T-helper 2 cell treated with Interferon-gamma antibody and Interleukin-4, amounts not matched to agents 100 ng/mL and 5 ng/mL, for 36 hours (primary cell): ENCODE measurements around the gene OTOGL. TPM values are rescaled to one million over a fixed set of nuclear protein-coding genes. Genes with fewer than 3 reads are reported as not detected.
"Not testable (repeated sequence)": the region's sequence is repeated elsewhere in the genome, so short reads cannot be mapped to it uniquely, and the experiment has no call there.

ENCODE experiments used
- intact Hi-C: fragments of 100-400 bp; cut with micrococcal nuclease; formaldehyde crosslinking; loops from one replicate; pipeline ENCODE4 v1.15.1; 2023
- total RNA-seq: library from RNA; stranded (reverse); gene quantifications from 2 replicates; pipeline ENCODE4 v1.2.3, GENCODE V29; 2022

The OTOGL gene
- total RNA-seq, 1 donor from 2014 or later: not detected

- intact Hi-C loops: loop anchor here (1.0 to 10.0 kb wide), 5 partner anchors 135 to 638 kb away; partner anchors contain the start of gene PPP1R12A
These were observed 87.4 kb downstream of the OTOGL start for GRCh38 chr12:80186727-80187217.

- intact Hi-C loops: loop anchor here (10.0 kb wide), 1 partner anchor 393 kb away; no protein-coding TSS in a partner anchor
These were observed 88.3 kb downstream of the OTOGL start for GRCh38 chr12:80187660-80188090.

- intact Hi-C loops: loop anchor here (10.0 kb wide), 1 partner anchor 394 kb away; no protein-coding TSS in a partner anchor
These were observed 89.2 kb downstream of the OTOGL start for GRCh38 chr12:80188576-80188975.

- intact Hi-C loops: loop anchor here (10.0 kb wide), 1 partner anchor 394 kb away; no protein-coding TSS in a partner anchor
These were observed 89.9 kb downstream of the OTOGL start for GRCh38 chr12:80189241-80189640.

- intact Hi-C loops: no loop called here
These were observed 90.7 kb downstream of the OTOGL start for GRCh38 chr12:80190001-80190400.

- intact Hi-C loops: no loop called here
These were observed 92.8 kb downstream of the OTOGL start for GRCh38 chr12:80192087-80192486.

- intact Hi-C loops: no loop called here
These were observed 94.5 kb downstream of the OTOGL start for GRCh38 chr12:80193865-80194264.

- intact Hi-C loops: loop anchor here (5.0 kb wide), 1 partner anchor 77 kb away; no protein-coding TSS in a partner anchor
These were observed 95.9 kb downstream of the OTOGL start for GRCh38 chr12:80195074-80195726.

GRCh38 chr12:80195737-80196136, 96.4 kb downstream of the OTOGL start:
- intact Hi-C loops: loop anchor here (5.0 kb wide), 1 partner anchor 77 kb away; no protein-coding TSS in a partner anchor

GRCh38 chr12:80196419-80196818, 97.1 kb downstream of the OTOGL start:
- intact Hi-C loops: loop anchor here (5.0 kb wide), 1 partner anchor 76 kb away; no protein-coding TSS in a partner anchor

- intact Hi-C loops: loop anchor here (5.0 kb wide), 1 partner anchor 73 kb away; no protein-coding TSS in a partner anchor
These were observed 99.5 kb downstream of the OTOGL start for GRCh38 chr12:80198782-80199337.

GRCh38 chr12:80199931-80200330, 100.6 kb downstream of the OTOGL start:
- intact Hi-C loops: loop anchor here (5.0 kb wide), 1 partner anchor 72 kb away; no protein-coding TSS in a partner anchor

GRCh38 chr12:80200414-80200813, 101.1 kb downstream of the OTOGL start:
- intact Hi-C loops: no loop called here

- intact Hi-C loops: no loop called here
These were observed 102.6 kb downstream of the OTOGL start for GRCh38 chr12:80201908-80202307.

GRCh38 chr12:80205960-80206359, 106.6 kb downstream of the OTOGL start:
- intact Hi-C loops: no loop called here

- intact Hi-C loops: no loop called here
These were observed 108.7 kb downstream of the OTOGL start for GRCh38 chr12:80208071-80208470.

GRCh38 chr12:80211671-80212070, 112.3 kb downstream of the OTOGL start:
- intact Hi-C loops: no loop called here

- intact Hi-C loops: no loop called here
These were observed 113.8 kb downstream of the OTOGL start for GRCh38 chr12:80212938-80213645.

- intact Hi-C loops: no loop called here
These were observed 114.5 kb downstream of the OTOGL start for GRCh38 chr12:80213871-80214270.

GRCh38 chr12:80217011-80217535, 117.7 kb downstream of the OTOGL start:
- intact Hi-C loops: no loop called here

- intact Hi-C loops: not testable (repeated sequence)
These were observed 119.6 kb downstream of the OTOGL start for GRCh38 chr12:80218925-80219324.
